ENCODE results near the gene LY6G6C. TPM values are rescaled to one million over a fixed set of nuclear protein-coding genes. Genes with fewer than 3 reads are reported as not detected.

LY6G6C gene
- total and polyA plus RNA-seq, 2 of the 13 experiments (the other 11 are each of a cell fraction or from before 2014, with no cell fraction given), result 0.15 TPM; not detected in 1

DNA sequence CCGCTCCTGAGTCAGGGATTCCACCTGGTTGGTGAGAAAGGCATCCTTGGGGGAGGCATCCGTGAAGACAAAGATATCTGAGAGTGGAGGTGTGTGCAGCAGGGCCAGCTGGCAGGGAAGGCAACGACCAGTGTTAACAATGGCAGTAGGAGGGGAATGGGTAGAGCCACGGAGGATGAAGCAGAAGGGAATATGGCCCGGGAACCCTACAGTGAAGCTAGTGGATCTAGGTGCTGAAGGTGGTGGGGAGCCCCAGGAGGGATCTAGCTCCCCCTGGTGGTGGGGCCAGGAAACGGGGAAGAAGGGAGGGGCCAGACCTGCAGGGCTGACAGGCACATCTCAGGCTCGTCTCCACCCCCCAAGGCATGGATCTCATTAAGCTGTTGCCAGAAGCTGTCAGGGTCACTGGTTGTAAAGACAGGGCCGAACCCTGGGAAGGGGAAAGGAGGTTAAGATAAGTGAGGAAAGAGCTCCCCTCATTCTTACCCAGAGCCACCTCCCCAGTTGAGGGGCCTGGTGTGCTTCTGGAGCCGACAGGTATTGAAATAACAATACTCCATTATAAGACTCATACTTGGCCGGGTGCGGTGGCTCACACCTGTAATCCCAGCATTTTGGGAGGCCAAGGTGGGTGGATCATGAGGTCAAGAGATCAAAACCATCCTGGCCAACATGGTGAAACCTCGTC, 48.3 kb upstream of the LY6G6C start (continued):
- TF ChIP-seq EED (CRISPR knock-in tag; IDR thresholded peaks at IDR 0.05), result no peak
- no peak for TF ChIP-seq ZBTB40 (IDR thresholded peaks at IDR 0.05)
- TF ChIP-seq ZBTB40 (CRISPR knock-in tag; IDR thresholded peaks at IDR 0.05), result no peak
- peak; percentile 83; the same call in 1 of the 2 replicates for TF ChIP-seq DNMT1 (CRISPR knock-in tag; IDR thresholded peaks at IDR 0.05)
- TF ChIP-seq ZNF883 (CRISPR knock-in tag; IDR thresholded peaks at IDR 0.05; ENCODE audit: not compliant biosample characterization), result peak; percentile 53
- no peak for TF ChIP-seq ZNF761 (CRISPR knock-in tag; conservative IDR thresholded peaks at IDR 0.05)
- peak; percentile 55; the same call in 1 of the 2 replicates for TF ChIP-seq ARID4A (CRISPR knock-in tag; IDR thresholded peaks at IDR 0.05; ENCODE audit: borderline replicate concordance)
- TF ChIP-seq, protein P1, sequence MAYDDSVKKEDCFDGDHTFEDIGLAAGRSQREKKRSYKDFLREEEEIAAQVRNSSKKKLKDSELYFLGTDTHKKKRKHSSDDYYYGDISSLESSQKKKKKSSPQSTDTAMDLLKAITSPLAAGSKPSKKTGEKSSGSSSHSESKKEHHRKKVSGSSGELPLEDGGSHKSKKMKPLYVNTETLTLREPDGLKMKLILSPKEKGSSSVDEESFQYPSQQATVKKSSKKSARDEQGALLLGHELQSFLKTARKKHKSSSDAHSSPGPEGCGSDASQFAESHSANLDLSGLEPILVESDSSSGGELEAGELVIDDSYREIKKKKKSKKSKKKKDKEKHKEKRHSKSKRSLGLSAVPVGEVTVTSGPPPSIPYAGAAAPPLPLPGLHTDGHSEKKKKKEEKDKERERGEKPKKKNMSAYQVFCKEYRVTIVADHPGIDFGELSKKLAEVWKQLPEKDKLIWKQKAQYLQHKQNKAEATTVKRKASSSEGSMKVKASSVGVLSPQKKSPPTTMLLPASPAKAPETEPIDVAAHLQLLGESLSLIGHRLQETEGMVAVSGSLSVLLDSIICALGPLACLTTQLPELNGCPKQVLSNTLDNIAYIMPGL (CRISPR knock-in tag; IDR thresholded peaks at IDR 0.05; ENCODE audit: borderline replicate concordance in 1 of 2, low read depth in 1 of 2), result peak; percentile 74 to 85; a peak in 2 of 4 replicates
- TF ChIP-seq, protein P2, sequence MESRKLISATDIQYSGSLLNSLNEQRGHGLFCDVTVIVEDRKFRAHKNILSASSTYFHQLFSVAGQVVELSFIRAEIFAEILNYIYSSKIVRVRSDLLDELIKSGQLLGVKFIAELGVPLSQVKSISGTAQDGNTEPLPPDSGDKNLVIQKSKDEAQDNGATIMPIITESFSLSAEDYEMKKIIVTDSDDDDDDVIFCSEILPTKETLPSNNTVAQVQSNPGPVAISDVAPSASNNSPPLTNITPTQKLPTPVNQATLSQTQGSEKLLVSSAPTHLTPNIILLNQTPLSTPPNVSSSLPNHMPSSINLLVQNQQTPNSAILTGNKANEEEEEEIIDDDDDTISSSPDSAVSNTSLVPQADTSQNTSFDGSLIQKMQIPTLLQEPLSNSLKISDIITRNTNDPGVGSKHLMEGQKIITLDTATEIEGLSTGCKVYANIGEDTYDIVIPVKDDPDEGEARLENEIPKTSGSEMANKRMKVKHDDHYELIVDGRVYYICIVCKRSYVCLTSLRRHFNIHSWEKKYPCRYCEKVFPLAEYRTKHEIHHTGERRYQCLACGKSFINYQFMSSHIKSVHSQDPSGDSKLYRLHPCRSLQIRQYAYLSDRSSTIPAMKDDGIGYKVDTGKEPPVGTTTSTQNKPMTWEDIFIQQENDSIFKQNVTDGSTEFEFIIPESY (CRISPR knock-in tag; IDR thresholded peaks at IDR 0.05), result peak; percentile 64; the same call in 1 of the 2 replicates

Measured in HepG2 (cell line).